Adipose tissue (tissue), 3 donors: ENCODE measurements around the gene CD7. TPM values are rescaled to one million over a fixed set of nuclear protein-coding genes. Genes with fewer than 3 reads are reported as not detected.

ENCODE experiments used
- H3K27ac ChIP-seq: one replicate; pipeline ENCODE4 v1.5.1; 2013; ENCODE audit warnings: low read depth, low read length
- WGBS, 3 donors: extraction: QIAGEN DNeasy Blood & Tissue Kit; methylation state at CpG; one replicate each; pipeline ENCODE4 v1.1.7; 2013; 5-methylcytosine and 5-hydroxymethylcytosine counted together
- polyA plus RNA-seq, 3 donors: library from polyadenylated mRNA; stranded (reverse); fragments of 200-250 nt; gene quantifications; one replicate each; pipeline ENCODE4 v1.2.3, GENCODE V29; 2013
- donor health status: healthy with polysubstance abuse.
- donor health status: Bipolar disorder and iron deficiency.
- donor health status: healthy.

Gene CD7
- polyA plus RNA-seq, 3 donors: 1.6 to 4.7 (median 1.6) TPM

- 87 to 93% (median 90%) methylated on average over 25 of the region's 25 CpGs for WGBS, 3 donors
- H3K27ac ChIP-seq: no peak overlapping the region
These were observed 14.0 kb upstream of the CD7 start for GRCh38 chr17:82331345-82331939.

DNA sequence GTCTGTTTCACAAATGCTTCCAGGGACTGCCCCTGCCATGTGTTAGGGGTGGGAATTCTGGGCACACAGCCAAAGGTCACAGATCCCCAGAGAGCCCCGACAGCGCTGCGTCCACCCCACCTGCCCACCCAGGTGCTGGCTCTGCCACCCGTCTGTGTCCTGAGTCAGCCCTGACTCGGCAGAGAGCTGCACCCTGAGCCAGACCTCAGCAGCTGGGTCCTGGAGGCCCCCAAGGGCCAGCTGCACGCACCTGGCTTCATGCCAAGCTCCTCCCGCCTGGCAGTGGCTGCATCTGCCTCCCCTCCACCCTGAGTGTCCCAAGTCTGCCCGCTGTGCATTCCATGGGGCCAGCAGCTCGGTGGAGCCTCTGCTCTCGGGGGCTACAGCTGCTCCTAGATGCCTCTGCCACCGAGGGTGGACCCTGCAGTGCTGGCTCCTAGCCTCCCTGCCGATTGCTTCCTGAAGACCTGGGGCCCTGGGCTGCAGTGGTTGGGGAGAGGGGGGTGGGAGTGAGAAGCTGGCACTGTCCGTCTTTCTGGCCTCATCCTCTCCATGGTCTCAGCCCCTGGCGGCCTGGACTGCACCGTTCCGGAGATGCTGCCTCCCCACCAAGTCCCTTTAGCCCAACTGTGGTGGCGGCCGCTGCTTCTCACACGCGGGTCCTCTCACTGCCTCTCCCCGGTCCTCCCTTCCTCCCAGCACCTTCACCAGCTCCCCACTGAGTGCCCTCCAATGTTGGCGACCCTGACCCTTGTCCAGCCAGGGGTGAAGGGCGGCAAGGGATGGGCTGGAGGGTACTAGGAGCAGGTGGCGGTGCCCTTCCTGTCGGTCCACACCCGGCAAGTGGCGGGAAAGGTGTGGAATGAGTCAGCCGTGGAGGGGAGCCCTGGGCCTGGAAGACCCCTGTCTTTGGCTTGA, 13.2 kb upstream of the CD7 start:
- 44 to 52% (median 50%) methylated on average over 28 of the region's 28 CpGs for WGBS, 3 donors
- no peak overlapping the region for H3K27ac ChIP-seq

DNA sequence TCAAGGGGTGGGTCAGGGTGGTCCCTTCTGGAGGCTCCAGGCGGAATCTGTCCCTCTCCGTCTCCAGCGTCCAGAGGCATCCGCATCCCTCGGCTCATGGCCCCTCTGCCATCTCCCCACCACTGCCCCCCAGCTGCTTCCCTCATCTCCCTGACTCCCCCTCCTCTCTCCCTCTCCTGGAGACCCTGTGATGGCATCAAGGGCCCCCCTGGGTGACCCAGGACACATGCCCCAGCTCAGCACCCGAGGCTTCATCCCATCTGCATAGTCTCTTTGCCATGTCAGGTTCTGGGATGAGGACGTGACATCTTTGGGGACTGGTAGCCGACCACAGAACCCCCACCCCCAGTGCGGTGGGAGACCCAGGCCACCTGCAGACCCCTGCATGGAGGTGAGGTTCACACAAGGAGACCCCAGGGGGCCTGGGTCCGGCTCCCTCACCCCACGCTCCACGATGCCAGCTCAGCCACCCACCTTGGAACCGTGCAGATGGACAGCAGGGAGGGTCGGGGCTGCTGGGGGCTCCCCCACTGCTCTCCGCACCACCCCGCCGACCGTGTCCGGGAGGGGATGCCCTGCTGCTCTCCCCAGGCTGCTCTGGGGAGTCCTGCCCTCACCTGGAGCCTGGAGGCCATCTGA, 12.4 kb upstream of the CD7 start:
- 78 to 87% (median 84%) methylated on average over 18 to 19 of the region's 19 CpGs for WGBS, 3 donors
- H3K27ac ChIP-seq: no peak overlapping the region

DNA sequence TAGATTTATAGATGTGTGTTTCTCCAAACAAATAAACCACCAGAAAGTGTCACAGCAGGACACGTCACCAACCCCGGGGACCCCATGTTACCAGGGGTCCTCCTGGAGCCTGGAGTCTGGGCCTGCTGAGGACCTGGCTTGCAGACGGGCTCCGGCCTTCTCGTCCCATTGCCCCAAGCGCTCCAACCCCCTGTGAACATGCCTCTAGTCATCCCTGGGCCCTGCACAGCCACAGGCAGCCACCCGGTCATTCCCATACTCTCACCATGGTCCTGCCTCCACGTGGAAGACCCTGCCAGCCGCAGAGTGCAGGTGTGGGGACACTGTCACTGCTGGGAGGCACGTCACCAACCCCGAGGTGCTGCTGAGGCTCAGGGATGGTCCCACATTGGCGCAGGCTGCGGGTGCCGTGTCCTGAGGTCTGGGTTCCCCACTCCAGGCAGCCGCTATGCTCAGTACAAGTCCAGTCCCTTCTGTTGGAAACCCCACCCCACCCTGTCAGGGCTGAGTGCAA, 11.6 kb upstream of the CD7 start:
- H3K27ac ChIP-seq: no peak overlapping the region
- WGBS, 3 donors: 82 to 94% (median 90%) methylated on average over 15 of the region's 15 CpGs

- no peak overlapping the region for H3K27ac ChIP-seq
- WGBS, 3 donors: 47 to 82% (median 73%) methylated on average over 27 to 28 of the region's 28 CpGs
These were observed 11.0 kb upstream of the CD7 start for GRCh38 chr17:82328141-82328993.

DNA sequence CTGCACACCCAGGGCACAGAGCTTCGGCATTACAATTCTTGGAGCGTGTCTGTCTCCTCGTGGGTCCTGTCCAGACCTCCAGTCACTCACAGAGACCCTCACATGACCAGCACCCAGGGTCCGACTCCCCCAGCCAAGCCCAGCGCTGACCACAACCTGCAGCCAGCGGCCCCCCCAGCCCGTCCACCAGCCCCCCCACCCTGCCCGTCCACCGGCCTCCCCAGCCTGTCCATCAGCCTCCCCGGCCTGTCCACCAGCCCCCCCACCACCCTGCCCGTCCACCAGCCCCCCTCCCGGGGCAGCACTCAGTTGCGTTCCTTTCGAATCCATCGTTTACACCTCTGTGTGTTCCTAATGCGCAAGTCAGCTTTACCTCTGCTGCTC, 10.3 kb upstream of the CD7 start:
- WGBS, 3 donors: 77 to 82% (median 81%) methylated on average over 15 to 16 of the region's 16 CpGs
- H3K27ac ChIP-seq: no peak overlapping the region

DNA sequence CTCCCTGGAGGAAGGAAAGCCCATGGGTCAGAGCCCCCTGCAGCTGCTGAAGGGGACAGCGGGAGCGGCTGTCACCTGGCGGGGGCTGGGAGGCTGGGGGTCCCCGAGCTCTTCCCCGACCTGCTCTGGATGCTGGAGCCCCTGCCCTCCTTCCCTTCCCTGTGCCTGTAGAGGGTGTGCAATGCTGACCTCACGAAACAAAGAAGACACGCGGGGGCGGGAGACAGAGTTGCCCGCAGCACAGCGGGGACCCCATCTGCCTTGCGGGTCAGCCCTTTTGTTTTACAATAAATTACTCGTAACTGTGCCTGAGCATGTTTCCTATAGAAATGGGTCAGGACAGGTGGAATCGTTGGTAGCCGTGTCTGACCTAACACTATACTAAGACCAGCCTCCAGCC, 9.9 kb upstream of the CD7 start:
- 80 to 88% (median 87%) methylated on average over 15 of the region's 15 CpGs for WGBS, 3 donors
- H3K27ac ChIP-seq: no peak overlapping the region

GRCh38 chr17:82325286-82326180, 8.1 kb upstream of the CD7 start:
- 89 to 91% (median 91%) methylated on average over 30 of the region's 30 CpGs for WGBS, 3 donors
- no peak overlapping the region for H3K27ac ChIP-seq

GRCh38 chr17:82324566-82325285, 7.3 kb upstream of the CD7 start:
- 73 to 78% (median 76%) methylated on average over 25 of the region's 25 CpGs for WGBS, 3 donors
- H3K27ac ChIP-seq: no peak overlapping the region

DNA sequence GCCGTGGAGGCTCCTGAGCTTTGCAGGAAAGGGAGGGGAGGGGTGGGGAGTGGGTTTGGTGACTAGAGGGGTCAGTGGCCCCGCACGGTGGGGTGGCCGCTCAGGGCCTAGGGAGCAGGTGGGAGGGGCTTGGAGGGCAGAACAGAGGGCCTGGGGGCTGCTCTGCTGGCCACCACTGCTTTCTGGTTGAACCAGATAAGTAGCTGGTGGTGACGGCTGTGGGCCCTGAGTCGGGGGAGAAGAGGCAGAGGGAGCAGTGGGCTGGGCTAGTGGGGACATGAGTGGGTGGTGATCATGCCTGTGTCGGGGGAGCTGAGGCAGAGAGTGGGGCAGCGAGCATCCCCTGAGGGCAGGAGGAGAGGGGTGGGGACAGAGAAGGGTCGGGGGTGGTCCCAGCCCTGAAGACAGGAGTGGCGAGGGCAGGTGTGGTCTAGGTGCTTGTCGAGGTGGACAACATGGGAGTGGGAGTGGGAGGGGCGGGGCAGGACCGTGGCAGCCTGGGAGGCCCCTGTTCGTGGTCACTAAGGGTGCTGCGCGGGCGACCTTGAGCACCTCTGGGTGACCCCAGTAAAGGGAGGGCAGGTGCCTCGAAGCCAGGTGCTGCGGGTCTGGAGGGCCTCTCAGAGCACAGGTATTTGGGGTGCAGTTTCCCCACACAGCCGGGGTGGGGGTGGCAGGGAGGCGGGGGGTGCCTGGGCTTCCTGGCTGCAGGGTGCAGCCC, 6.3 kb upstream of the CD7 start:
- no peak overlapping the region for H3K27ac ChIP-seq
- 69 to 74% (median 74%) methylated on average over 17 to 21 of the region's 21 CpGs for WGBS, 3 donors

DNA sequence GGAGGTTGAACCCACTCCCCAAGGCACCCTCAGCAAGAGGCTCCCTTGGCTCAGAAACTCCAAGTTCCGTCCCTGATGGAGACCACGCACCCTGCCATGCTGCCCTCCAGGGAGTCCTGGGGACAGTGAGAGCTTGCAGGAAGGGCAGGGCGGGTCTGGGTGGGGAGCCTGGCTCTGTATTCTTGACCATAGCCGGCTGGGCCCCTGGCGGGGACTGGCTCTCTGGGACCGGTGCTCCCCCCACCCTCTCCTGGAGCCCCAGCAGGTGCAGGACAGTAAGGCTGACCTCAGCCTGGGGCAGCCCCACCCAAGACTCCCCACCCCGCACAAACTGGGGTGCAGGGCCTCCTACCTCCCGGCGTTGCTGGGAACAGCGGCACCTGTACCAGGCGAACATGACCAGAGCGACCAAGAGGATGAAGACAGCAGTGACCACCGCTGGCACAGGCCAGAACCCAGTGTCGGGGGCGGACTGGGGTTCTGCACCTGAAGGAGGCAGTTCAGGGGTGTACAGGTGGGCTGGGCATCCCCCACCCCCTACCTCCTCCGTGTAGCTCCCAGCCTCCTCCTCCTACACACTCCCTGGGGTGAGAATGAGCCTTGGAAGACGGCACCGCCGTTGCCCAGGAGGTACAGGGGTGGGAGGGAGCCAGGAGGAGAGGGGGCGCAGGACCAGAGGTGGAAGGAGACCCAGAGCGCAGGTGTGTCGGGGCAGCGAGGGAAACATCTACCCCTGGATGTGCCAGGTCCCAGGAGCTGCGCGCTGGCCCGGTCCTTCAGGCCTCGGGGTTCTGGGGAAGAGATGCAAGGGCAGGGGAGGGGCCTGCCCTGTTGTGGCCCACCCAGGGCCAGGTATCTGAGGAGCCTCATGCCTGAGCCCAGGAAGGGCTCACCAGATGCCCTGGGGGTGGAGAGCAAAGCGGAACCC, 5.4 kb upstream of the CD7 start:
- no peak overlapping the region for H3K27ac ChIP-seq
- WGBS, 3 donors: 78 to 88% (median 85%) methylated on average over 26 to 28 of the region's 28 CpGs

GRCh38 chr17:82321947-82322466, 4.6 kb upstream of the CD7 start:
- 62 to 69% (median 63%) methylated on average over 20 to 21 of the region's 21 CpGs for WGBS, 3 donors
- H3K27ac ChIP-seq: no peak overlapping the region

DNA sequence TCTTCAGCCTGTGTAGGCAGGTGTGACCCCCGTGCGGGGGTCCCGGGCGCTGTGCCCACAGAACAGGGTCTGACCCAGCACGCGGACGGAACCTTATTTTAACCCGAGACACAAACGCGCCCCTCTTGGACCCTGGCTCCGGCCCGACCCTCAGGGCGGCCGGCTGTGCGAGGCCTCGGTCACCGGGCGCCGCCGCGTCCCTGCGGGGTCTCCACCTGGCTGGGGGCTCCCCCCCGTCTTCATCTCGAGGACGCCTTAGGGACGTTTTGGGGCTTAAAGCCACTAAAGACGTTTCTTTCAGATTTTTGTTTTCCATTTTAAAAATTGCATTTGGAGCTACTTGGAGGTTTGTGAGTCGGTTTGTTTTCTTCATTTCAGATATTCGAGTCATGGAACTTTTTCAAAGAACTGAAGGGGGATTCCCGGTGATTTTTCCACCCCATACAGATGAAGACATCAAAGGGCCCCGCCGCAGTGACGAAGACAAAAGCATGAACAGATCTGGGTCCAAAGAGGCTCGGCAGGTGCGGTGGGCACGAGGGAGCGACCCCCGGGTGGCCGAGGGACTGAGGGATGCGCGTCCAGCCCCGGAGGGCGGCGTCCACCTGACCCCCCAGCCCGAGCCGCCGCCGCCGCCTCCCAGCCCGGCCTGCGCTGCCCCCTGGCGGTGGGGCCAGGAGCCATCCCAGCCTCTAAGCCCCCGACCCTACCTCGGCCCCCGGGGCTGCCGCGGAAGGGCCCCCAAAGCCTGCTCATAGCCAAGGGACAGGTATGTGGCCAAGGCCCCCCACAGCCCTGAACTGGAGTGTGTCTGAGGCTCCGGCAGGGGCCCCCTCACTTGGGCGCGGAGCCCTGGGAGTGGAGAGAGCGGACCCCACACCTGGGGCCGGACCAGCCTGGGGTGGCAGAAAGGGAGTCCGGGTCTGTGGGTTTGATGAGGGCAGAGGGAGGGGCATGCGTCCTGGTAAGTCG, 3.8 kb upstream of the CD7 start:
- no peak overlapping the region for H3K27ac ChIP-seq
- WGBS, 3 donors: 44 to 49% (median 44%) methylated on average over 58 to 65 of the region's 65 CpGs
